ENCODE measurements around the gene OR13A1. TPM values are rescaled to one million over a fixed set of nuclear protein-coding genes. Genes with fewer than 3 reads are reported as not detected.
"Not testable (repeated sequence)": the region's sequence is repeated elsewhere in the genome, so short reads cannot be mapped to it uniquely, and the experiment has no call there.

The OR13A1 gene, protein sequence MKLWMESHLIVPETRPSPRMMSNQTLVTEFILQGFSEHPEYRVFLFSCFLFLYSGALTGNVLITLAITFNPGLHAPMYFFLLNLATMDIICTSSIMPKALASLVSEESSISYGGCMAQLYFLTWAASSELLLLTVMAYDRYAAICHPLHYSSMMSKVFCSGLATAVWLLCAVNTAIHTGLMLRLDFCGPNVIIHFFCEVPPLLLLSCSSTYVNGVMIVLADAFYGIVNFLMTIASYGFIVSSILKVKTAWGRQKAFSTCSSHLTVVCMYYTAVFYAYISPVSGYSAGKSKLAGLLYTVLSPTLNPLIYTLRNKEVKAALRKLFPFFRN
- not detected for total RNA-seq

DNA sequence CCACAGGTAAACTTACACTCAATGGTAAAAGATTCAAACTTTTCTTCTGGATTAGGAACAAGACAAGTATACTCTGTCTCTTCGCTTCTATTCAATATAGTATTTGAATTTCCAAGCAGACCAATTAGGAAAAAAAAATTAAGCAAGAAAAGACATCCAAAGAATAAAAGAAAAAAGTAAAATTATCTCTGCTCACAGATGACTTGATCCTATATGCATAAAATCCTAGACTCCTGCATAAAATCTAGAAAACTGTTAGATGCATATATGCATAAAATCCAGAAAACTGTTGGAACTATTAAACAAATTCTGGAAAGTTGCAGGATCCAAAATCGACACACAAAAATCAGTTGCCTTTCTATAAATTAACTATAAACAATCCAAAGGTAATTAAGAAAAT is at the start of gene OR13A1:
Gene OR13A1, minus strand, starts transcription at position 101 of the 400 bp plus-strand sequence. CDS start 11,186 bp downstream, outside the sequence.
- DNase-seq = no peak
- Mint-ChIP-seq H3K27ac (no peak within 1 kb of the TSS), H3K36me3 (peaks cover 5% of the 10 kb centered on the region), H3K27me3 (peaks cover 37% of the 10 kb centered on the region), H3K4me3 (no peak within 1 kb of the TSS), H3K4me1 (no peaks in the 10 kb centered on the region), H3K9me3 (ENCODE audit: low read depth) (no peaks in the 10 kb centered on the region)
- ATAC-seq = no peak
- CTCF ChIA-PET = no interaction called here

DNA sequence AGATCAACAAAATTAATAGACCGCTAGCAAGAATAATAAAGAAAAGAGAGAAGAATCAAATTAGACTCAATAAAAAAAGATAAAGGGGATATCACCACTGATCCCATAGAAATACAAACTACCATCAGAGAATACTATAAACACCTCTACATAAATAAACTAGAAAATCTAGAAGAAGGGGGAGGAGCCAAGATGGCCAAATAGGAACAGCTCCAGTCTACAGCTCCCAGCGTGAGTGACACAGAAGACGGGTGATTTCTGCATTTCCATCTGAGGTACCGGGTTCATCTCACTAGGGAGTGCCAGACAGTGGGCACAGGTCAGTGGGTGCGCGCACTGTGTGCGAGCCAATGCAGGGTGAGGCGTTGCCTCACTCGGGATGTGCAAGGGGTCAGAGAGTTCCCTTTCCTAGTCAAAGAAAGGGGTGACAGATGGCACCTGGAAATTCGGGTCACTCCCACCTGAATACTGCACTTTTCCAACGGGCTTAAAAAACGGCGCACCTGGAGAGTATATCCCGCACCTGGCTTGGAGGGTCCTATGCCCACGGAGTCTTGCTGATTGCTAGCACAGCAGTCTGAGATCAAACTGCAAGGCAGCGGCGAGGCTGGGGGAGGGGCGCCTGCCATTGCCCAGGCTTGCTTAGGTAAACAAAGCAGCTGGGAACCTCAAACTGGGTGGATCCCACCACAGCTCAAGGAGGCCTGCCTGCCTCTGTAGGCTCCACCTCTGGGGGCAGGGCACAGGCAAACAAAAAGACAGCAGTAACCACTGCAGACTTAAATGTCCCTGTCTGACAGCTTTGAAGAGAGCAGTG is 46.8 kb upstream of the OR13A1 start:
- CTCF ChIA-PET; H3K9me3 Mint-ChIP-seq (ENCODE audit: low read depth); H3K4me3 Mint-ChIP-seq; H3K4me1 Mint-ChIP-seq; H3K27ac Mint-ChIP-seq; ATAC-seq; H3K36me3 Mint-ChIP-seq: not testable (repeated sequence)
- peaks cover 42% of the 10 kb centered on the region for H3K27me3 Mint-ChIP-seq
- DNase-seq = peak; percentile 56

DNA sequence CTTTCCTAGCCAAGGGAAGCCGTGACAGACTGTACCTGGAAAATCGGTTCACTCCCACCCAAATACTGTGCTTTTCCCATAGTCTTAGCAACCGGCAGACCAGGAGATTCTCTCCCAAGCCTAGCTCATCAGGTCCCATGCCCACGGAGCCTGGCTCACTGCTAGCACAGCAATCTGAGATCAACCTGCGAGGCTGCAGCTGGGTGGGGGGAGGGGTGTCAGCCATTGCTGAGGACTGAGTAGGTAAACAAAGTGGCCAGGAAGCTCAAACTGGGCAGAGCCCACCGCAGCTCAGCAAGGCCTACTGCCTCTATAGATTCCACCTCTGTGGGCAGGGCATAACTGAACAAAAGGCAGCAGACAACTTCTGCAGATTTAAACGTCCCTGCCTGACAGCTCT is 43.6 kb upstream of the OR13A1 start:
- H3K4me3 Mint-ChIP-seq; H3K9me3 Mint-ChIP-seq (ENCODE audit: low read depth); ATAC-seq; H3K27ac Mint-ChIP-seq; H3K36me3 Mint-ChIP-seq; CTCF ChIA-PET; H3K4me1 Mint-ChIP-seq; DNase-seq: not testable (repeated sequence)
- H3K27me3 Mint-ChIP-seq = peaks cover 39% of the 10 kb centered on the region

DNA sequence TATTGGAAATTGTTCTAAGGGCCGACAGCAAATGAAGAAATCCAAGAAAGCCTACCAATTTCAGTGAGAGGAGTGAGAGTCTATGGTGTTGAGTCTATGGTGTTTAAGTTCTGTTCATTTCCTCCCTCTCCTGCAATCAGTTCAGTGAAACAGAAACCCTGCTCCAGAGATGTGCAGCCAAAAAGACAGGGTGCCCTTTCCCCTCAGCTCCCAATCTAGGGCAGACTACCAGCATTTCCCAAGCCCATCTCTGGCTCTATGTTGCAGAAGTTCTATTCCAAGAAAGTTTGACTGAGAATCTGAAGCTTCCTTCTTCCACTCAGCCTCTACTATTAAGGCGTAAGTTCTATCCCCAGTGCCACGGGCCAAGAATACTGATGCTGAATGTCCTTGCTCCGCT is 40.1 kb upstream of the OR13A1 start:
- no peaks in the 10 kb centered on the region for H3K36me3 Mint-ChIP-seq
- H3K27me3 Mint-ChIP-seq = peaks cover 32% of the 10 kb centered on the region
- CTCF ChIA-PET = no interaction called here
- DNase-seq (no peak), ATAC-seq (no peak)
- H3K9me3 Mint-ChIP-seq (ENCODE audit: low read depth) = no peaks in the 10 kb centered on the region
- no peak overlapping the region for H3K27ac Mint-ChIP-seq
- H3K4me1 Mint-ChIP-seq = peaks cover 16% of the 10 kb centered on the region
- H3K4me3 Mint-ChIP-seq = no peak overlapping the region

DNA sequence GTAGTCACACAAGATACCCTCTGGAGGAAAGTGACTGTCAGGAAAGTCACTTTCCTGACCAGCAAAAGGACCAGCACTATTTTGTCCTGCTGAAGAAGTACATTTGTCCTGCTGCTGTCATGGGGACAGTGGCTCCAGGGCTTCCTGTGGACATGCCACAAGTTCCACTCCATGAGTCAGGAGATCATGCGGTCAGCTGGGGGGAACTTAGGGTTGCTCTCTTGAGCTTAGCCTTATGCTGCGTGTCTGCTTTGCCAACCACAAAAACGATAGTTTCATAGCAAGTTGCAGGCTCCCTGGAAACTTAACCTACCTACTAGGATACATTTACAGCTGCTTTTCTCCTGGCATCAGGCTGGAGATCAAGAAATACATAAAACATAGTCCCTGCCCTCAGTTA is 38.9 kb upstream of the OR13A1 start:
- no peak for ATAC-seq
- Mint-ChIP-seq H3K27ac (no peak overlapping the region), H3K4me1 (peaks cover 16% of the 10 kb centered on the region), H3K27me3 (peaks cover 23% of the 10 kb centered on the region), H3K9me3 (ENCODE audit: low read depth) (no peaks in the 10 kb centered on the region), H3K36me3 (no peaks in the 10 kb centered on the region), H3K4me3 (no peak overlapping the region)
- CTCF ChIA-PET = interaction anchor here (1.6 kb wide), 1 partner anchor 111 kb away, joined by 5 read pairs; no protein-coding TSS in a partner anchor
- DNase-seq = no peak

DNA sequence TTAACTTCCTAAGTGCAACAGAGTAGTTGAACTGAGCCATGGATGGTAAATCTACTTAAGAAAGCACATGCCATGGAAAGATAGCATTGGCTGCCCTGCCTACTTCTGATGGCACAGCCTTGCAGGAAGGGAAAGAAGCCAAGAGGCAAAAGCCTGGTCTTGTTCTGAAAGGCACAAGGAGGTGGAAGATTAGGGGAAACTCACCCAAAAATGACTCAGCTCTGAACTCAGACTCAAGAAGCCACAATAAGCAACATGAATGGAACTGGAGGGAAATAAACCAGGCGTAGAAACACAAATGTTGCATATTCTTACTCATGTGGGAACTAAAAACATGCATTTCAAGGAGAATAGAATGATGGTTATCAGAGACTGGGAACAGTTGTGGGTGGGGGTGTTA is 37.8 kb upstream of the OR13A1 start:
- peaks cover 4% of the 10 kb centered on the region for H3K36me3 Mint-ChIP-seq
- ATAC-seq (peak; percentile 30), DNase-seq (no peak)
- peaks cover 23% of the 10 kb centered on the region for H3K27me3 Mint-ChIP-seq
- H3K27ac Mint-ChIP-seq = no peak overlapping the region
- no peak overlapping the region for H3K4me3 Mint-ChIP-seq
- CTCF ChIA-PET = interaction anchor here (0.9 to 1.6 kb wide), 2 partner anchors 101 to 112 kb away, joined by 3 to 5 read pairs; no protein-coding TSS in a partner anchor
- H3K9me3 Mint-ChIP-seq (ENCODE audit: low read depth) = no peaks in the 10 kb centered on the region
- H3K4me1 Mint-ChIP-seq = peaks cover 16% of the 10 kb centered on the region

DNA sequence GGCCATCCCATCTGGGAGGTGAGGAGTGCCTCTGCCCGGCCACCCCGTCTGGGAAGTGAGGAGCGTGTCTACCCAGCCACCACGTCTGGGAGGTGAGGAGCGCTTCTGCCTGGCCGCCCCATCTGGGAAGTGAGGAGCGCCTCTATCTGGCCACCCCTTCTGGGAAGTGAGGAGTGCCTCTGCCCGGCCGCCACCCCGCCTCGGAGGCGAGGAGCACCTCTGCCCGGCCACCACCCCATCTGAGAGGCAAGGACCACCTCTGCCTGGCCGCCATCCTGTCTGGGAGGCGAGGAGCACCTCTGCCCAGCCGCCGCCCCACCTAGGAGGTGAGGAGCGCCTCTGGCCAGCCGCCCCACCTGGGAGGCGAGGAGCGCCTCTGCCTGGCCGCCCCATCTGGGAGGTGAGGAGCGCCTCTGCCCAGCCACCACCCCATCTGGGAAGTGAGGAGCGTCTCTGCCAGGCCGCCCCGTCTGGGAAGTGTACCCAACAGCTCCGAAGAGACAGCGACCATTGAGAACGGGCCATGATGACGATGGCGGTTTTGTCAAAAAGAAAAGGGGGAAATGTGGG is 32.9 kb upstream of the OR13A1 start:
- DNase-seq; H3K4me3 Mint-ChIP-seq; H3K9me3 Mint-ChIP-seq (ENCODE audit: low read depth); H3K36me3 Mint-ChIP-seq; H3K27ac Mint-ChIP-seq; CTCF ChIA-PET; H3K27me3 Mint-ChIP-seq; ATAC-seq: not testable (repeated sequence)
- H3K4me1 Mint-ChIP-seq = peaks cover 12% of the 10 kb centered on the region

DNA sequence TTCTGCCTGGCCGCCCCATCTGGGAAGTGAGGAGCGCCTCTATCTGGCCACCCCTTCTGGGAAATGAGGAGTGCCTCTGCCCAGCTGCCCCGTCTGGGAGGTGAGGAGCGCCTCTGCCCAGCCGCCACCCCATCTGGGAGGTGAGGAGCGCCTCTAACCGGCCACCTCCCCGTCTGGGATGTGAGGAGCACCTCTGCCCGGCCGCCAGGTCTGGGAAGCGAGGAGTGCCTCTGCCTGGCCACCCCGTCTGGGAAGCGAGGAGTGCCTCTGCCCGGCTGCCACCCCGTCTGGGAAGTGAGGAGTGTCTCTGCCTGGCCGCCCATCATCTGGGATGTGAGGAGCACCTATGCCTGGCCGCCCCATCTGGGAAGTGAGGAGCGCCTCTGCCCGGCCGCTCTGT is 32.1 kb upstream of the OR13A1 start:
- DNase-seq; H3K36me3 Mint-ChIP-seq; H3K27me3 Mint-ChIP-seq; H3K9me3 Mint-ChIP-seq (ENCODE audit: low read depth); H3K4me3 Mint-ChIP-seq; ATAC-seq; H3K27ac Mint-ChIP-seq; H3K4me1 Mint-ChIP-seq; CTCF ChIA-PET: not testable (repeated sequence)

DNA sequence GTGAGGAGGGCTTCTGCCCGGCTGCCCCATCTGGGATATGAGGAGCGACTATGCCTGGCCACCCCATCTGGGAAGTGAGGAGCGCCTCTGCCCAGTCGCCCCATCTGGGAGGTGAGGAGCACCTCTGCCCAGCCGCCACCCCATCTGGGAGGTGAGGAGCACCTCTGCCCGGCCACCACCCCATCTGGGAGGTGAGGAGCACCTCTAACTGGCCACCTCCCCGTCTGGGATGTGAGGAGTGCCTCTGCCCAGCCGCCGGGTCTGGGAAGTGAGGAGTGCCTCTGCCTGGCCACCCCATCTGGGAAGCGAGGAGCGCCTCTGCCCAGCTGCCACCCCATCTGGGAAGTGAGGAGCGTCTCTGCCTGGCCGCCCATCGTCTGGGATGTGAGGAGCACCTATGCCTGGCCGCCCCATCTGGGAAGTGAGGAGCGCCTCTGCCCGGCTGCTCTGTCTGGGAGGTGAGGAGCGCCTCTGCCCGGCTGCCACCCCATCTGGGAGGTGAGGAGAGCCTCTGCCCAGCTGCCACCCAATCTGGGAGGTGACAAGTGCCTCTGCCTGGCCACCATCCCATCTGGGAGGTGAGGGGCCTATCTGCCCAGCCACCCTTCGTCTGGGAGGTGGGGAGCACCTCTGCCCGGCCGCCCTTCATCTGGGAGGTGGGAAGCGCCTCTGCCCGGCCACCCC is 31.4 kb upstream of the OR13A1 start:
- H3K9me3 Mint-ChIP-seq (ENCODE audit: low read depth); CTCF ChIA-PET; DNase-seq; ATAC-seq; H3K4me3 Mint-ChIP-seq; H3K4me1 Mint-ChIP-seq; H3K36me3 Mint-ChIP-seq; H3K27ac Mint-ChIP-seq; H3K27me3 Mint-ChIP-seq: not testable (repeated sequence)

DNA sequence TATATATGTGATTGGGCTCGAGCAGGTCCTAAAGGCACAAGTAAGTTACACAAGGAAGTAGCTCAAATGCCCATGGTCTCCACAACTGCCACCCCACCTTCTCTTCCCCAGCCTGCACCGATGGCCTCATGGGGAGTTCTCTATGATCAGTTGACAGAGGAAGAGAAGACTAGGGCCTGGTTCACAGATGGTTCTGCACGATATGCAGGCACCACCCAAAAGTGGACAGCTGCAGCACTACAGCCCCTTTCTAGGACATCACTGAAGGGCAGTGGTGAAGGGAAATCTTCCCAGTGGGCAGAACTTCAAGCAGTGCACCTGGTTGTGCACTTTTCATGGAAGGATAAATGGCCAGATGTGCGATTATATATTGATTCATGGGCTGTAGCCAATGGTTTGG is 25.0 kb upstream of the OR13A1 start:
- ATAC-seq; H3K4me1 Mint-ChIP-seq; CTCF ChIA-PET; H3K9me3 Mint-ChIP-seq (ENCODE audit: low read depth); H3K4me3 Mint-ChIP-seq; H3K27ac Mint-ChIP-seq; H3K36me3 Mint-ChIP-seq; H3K27me3 Mint-ChIP-seq; DNase-seq: not testable (repeated sequence)

DNA sequence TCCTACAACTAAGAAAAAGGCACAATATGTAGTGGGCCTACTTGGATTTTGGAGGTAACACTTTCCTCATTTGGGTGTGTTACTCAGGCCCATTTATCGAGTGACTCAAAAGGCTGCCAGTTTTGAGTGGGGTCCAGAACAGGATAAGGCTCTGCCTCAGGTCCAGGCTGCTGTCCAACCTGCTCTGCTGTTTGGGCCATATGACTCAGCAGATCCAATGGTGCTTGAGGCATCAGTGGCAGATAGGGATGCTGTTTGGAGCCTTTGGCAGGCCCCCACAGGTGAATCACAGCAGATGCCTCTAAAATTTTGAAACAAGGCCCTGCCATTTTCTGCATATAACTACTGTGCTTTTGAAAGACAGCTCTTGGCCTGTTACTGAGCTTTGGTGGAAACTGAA is 24.5 kb upstream of the OR13A1 start:
- H3K4me3 Mint-ChIP-seq = no peak overlapping the region
- no peaks in the 10 kb centered on the region for H3K27me3 Mint-ChIP-seq
- ATAC-seq (no peak), DNase-seq (no peak)
- no peaks in the 10 kb centered on the region for H3K4me1 Mint-ChIP-seq
- CTCF ChIA-PET = no interaction called here
- no peaks in the 10 kb centered on the region for H3K36me3 Mint-ChIP-seq
- no peak overlapping the region for H3K27ac Mint-ChIP-seq
- H3K9me3 Mint-ChIP-seq (ENCODE audit: low read depth) = peaks cover 2% of the 10 kb centered on the region

DNA sequence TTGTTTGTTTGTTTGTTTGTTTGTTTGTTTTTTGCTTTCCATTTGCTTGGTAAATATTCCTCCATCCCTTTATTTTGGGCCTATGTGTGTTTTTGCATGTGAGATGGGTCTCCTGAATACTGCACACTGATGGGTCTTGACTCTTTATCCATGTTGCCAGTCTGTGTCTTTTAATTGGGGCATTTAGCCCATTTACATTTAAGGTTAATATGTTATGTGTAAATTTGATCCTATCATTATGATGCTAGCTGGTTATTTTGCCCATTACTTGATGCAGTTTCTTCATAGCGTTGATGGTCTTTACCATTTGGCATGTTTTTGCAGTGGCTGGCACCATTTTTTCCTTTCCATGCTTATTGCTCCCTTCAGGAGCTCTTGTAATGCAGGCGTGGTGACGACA is 16.4 kb upstream of the OR13A1 start:
- H3K27ac Mint-ChIP-seq; H3K4me1 Mint-ChIP-seq; CTCF ChIA-PET; ATAC-seq; DNase-seq; H3K4me3 Mint-ChIP-seq; H3K9me3 Mint-ChIP-seq (ENCODE audit: low read depth); H3K36me3 Mint-ChIP-seq: not testable (repeated sequence)
- H3K27me3 Mint-ChIP-seq = peaks cover 38% of the 10 kb centered on the region

DNA sequence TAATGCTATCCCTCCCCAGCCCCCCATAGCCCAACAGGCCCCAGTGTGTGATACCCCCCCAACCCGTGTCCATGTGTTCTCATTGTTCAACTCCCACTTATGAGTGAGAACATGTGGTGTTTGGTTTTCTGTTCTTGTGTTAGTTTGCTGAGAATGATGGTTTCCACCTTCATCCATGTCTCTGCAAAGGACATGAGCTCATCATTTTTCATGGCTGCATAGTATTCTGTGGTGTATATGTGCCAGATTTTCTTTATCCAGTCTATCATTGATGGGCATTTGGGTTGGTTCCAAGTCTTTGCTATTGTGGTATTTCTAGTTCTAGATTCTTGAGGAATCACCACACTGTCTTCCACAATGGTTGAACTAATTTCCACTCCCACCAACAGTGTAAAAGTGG is 11.5 kb upstream of the OR13A1 start:
- ATAC-seq; H3K27ac Mint-ChIP-seq; H3K36me3 Mint-ChIP-seq; H3K4me1 Mint-ChIP-seq; H3K4me3 Mint-ChIP-seq; CTCF ChIA-PET; DNase-seq; H3K9me3 Mint-ChIP-seq (ENCODE audit: low read depth): not testable (repeated sequence)
- H3K27me3 Mint-ChIP-seq = peaks cover 48% of the 10 kb centered on the region

Data from activated CD8-positive, alpha-beta memory T cell treated with anti-CD3 and anti-CD28 coated beads, Interleukin-2, amount 10 ng/mL, durations not matched to agents 7 days and 5 days (primary cell).